HG02588 (cell line): Measurements from ENCODE around the gene NANOS1.

ENCODE experiments used
- ATAC-seq: cut with Tn5 transposase; IDR thresholded peaks from one replicate; pipeline ENCODE4 v1.9.1; 2021; ENCODE audit warnings: mild to moderate bottlenecking, moderate library complexity; ENCODE audit not compliant: unreplicated experiment

Gene NANOS1, protein sequence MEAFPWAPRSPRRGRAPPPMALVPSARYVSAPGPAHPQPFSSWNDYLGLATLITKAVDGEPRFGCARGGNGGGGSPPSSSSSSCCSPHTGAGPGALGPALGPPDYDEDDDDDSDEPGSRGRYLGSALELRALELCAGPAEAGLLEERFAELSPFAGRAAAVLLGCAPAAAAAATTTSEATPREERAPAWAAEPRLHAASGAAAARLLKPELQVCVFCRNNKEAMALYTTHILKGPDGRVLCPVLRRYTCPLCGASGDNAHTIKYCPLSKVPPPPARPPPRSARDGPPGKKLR

DNA sequence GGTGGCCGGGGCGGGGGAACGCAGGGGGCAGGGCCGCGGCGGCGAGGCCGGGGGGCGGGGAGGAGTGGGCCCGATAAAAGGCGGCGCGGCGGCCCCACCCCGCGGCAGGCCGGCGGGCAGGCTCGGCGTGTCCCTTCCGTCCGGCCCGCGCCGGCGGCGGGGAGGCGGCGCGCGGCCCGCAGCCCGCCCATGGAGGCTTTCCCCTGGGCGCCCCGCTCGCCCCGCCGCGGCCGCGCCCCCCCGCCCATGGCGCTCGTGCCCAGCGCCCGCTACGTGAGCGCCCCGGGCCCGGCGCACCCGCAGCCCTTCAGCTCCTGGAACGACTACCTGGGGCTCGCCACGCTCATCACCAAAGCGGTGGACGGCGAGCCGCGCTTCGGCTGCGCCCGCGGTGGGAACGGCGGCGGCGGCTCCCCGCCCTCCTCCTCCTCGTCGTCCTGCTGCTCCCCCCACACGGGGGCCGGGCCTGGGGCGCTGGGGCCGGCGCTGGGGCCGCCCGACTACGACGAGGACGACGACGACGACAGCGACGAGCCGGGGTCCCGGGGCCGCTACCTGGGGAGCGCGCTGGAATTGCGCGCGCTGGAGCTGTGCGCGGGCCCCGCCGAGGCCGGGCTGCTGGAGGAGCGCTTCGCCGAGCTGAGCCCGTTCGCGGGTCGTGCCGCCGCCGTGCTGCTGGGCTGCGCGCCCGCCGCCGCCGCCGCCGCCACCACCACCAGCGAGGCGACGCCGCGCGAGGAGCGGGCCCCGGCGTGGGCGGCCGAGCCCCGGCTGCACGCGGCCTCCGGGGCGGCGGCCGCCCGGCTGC, at the start of gene NANOS1:
Gene NANOS1 (plus strand): TSS at position 102 of the 808 bp plus-strand sequence. CDS start 88 bp downstream, at position 190.
- ATAC-seq = peak; percentile 24

GRCh38 chr10:118980135-118980865, 49.2 kb upstream of the NANOS1 start:
- no peak for ATAC-seq

- no peak for ATAC-seq
Observed at GRCh38 chr10:118980870-118981269, 48.6 kb upstream of the NANOS1 start.

- ATAC-seq = no peak
Observed at GRCh38 chr10:118981946-118982345, 47.6 kb upstream of the NANOS1 start.

GRCh38 chr10:118982366-118982765, 47.1 kb upstream of the NANOS1 start:
- no peak for ATAC-seq

DNA sequence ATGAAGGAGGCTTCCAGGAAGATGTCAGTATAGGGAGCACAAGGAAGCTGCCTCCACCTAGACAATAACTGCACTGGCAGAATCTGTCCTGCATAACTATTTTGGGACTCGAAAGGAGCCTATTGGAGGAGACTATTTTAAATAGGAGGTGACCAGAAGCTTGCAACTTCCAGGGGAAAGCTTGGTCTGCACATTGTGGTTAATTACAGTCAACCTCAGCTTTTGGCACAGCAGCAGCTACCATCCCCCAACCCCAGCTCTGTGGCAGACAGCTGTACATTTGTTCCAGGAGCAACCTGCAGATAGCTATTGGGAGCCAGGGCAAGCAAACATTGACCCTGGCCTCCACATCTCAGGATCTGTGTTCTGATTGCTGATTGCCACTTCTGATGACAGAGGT, 46.3 kb upstream of the NANOS1 start:
- no peak for ATAC-seq

DNA sequence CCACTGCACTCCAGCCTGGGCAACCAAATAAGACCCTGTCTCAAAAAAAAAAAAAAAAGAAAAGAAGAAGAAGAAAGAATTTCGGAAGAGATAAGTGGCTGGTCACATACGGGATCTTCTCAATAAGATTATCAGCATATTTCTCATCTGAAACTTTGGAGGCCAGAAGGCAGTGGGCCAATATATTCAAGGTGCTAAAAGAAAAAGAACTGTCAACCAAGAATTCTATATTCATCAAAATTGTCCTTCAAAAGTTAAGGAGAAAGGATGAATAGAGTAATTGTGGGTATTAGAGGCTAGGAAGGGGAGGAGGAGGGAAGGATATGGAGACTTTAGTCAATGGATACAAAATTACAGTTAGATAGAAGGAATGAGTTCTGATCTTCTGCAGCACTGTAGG, 43.9 kb upstream of the NANOS1 start:
- no peak for ATAC-seq

- peak; percentile 80 for ATAC-seq
Observed at GRCh38 chr10:118986815-118987790, 42.4 kb upstream of the NANOS1 start.

DNA sequence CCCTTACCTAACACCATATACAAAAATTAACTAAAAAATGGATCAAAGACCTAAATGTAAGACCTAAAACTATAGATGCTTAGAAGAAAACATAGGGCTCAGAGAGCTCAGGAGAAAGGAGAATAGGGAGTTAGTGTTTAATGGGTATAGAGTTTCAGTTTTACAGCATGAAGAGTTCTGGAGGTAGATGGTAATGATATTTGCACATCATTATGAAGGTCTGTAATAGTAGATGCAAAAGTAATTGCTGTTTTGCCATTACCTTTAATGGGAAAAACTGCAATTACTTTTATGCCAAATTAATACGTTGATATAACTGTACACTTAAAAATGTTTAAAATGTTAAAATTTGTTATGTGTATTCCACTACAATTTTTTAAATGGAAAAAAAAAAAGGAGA, 39.2 kb upstream of the NANOS1 start:
- no peak for ATAC-seq

DNA sequence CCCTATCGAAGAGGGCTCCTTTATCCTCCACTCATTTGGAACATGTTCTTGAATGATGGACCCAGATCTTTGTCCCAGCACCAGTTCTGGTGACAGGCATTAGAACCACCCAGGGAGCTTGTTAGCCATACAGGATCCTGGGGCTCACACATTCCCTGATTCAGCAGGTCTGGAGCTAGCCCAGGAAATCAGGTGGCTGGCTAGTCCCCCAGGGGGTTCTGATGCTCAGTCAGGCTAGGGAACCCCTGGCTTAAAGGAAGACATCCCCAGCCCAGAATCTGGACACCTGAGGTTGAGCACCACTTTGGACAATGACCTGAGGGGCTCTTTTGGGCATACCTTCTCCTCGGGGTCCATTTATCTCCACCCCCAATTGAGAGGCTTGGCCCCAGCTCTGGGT, 37.0 kb upstream of the NANOS1 start:
- ATAC-seq = no peak

DNA sequence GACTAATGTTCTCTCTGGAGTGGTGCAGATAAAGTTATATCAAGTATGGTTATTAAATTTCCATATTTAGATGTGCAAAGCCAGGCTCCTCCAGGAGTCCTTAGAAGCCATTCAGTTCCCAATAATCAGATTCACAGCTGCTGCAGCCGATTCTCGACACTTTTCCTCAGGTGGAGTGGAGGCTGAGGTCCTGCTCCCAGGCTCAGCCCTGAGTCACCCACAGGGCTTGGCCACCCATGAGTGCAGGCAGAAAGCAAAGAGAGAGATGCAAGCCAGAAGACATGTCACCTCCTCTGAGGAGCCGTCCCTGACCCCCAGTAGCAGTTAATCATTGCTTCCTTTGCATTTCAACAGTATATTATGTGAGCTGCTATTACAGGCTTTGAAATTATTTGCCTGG, 36.3 kb upstream of the NANOS1 start:
- no peak for ATAC-seq

GRCh38 chr10:118994321-118994720, 35.2 kb upstream of the NANOS1 start:
- ATAC-seq = no peak

GRCh38 chr10:118995739-118996138, 33.8 kb upstream of the NANOS1 start:
- no peak for ATAC-seq

GRCh38 chr10:118997379-118997778, 32.1 kb upstream of the NANOS1 start:
- no peak for ATAC-seq

DNA sequence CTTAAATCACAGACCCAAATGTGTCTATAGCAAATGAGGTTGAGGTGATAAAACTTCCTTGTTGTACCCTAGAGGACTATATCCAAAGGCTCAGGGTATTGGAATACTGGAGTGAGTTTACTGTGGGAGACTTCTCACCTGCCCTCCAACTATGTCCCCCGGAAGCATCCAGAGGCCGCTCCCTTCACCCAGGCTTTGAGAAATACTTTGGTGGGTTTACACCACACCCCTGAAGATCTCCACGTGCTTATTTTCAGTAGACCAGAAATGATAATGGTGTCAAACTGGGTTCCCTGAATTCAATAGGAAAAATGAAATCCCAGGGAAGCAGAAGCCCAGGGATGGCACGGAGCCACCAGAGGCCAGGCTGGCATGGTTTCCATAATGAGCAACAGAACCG, 31.3 kb upstream of the NANOS1 start:
- no peak for ATAC-seq

GRCh38 chr10:119001717-119002500, 27.6 kb upstream of the NANOS1 start:
- no peak for ATAC-seq

DNA sequence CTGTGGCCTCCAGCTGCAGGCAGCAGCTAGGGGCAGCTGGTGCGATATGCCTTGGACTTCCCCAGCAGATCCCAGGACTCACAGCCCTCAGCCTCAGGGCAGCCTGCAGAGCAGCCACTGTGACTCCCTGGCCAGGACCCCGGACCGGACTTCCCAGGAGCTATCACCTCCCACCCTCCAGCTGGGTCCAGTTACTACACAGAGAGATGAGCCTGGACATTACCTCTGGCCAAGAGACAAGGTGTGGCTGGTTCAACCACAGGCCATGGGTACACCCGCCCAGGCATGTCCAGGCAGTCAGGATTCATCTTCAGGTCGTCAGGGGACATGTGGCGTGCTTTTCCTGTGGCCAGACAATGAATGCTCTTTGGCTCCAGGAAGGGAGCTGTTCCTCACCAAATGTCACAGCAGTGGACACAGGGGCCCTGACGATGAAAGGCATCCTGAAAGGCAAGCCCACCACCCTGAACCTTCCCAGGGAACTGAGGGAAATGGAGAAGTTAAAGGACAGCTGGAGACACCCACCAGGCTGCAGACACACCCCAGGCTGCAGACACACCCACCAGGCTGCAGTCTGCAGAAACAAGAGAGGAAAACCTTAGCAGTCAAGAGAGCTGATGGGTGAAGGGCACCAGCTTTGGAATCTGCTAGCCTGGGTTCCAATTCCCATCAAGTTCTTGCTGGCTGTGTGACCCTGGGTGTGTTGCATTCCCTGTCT, 25.8 kb upstream of the NANOS1 start:
- no peak for ATAC-seq

DNA sequence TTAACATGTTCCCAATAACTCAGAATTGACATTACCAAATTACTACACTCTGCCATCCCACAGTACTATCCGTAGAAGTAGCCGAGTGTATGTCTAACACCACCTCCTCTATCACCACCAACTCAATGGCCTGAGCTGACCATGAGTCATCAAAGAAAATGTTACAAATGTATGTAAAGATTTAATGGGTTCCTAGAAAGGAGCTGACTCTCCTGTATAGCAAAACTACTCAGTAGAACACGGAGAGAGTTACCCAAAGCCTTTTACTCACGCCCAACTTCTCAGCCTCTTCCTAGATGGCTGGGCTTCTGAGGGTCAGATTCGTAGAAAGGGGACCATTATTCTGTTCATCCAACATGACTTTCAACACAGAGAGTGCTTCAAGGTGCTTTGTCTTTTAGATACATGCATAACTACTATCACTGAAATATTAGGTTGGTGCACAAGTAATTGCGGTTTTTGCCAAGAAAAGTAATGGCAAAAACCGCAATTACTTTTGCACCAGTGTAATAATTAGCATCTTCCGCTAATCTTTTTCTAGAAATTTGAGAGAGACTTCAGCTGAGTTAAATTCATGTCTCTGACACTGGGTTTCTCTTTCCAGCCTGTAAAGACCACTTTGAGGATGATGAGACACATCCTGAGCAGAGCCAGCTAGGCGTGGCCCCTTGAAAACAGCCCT, 24.0 kb upstream of the NANOS1 start:
- ATAC-seq = no peak
